Natural killer cell (primary cell): ENCODE data around the gene THSD7B. TPM values are rescaled to one million over a fixed set of nuclear protein-coding genes. Genes with fewer than 3 reads are reported as not detected.
"Not testable (repeated sequence)": the region's sequence is repeated elsewhere in the genome, so short reads cannot be mapped to it uniquely, and the experiment has no call there.

ENCODE experiments used
- ATAC-seq, 3 donors: fragments of 150-1000 bp in 2 of 3; fragments of 200-7000 bp in 1 of 3; cut with Tn5 transposase; 1 replicate in 1 of 3; 2 replicates in 2 of 3; pipeline ENCODE4 v1.10.0; 2021; ENCODE audit warnings: mild to moderate bottlenecking in 2 of 3, moderate library complexity in 2 of 3
- DNase-seq, 2 donors: peaks; one replicate each; pipeline versions ENCODE4 v3.0.0 to v3.0.0-alpha.2; 2013 to 2021; ENCODE audit warnings: mixed read lengths in 1 of 2
- H3K27ac ChIP-seq: one replicate; pipeline ENCODE4 v1.5.1; 2013; ENCODE audit warnings: mild to moderate bottlenecking, low read length
- H3K27me3 ChIP-seq: one replicate; pipeline ENCODE4 v1.6.1; 2013; ENCODE audit warnings: low read length; ENCODE audit not compliant: control insufficient read depth, insufficient read depth
- H3K36me3 ChIP-seq: one replicate; pipeline ENCODE4 v1.6.1; 2013; ENCODE audit warnings: low read length; ENCODE audit not compliant: control insufficient read depth, insufficient read depth
- H3K4me1 ChIP-seq: one replicate; pipeline ENCODE4 v1.6.1; 2013; ENCODE audit warnings: low read length; ENCODE audit not compliant: control insufficient read depth, insufficient read depth
- H3K4me3 ChIP-seq: one replicate; pipeline ENCODE4 v1.5.1; 2013; ENCODE audit warnings: low read length
- H3K9me3 ChIP-seq: one replicate; pipeline ENCODE4 v1.6.1; 2013; ENCODE audit warnings: low read length; ENCODE audit not compliant: control insufficient read depth, insufficient read depth
- H3K27ac Mint-ChIP-seq, 2 donors: one replicate each; pipeline ENCODE4 v1.8.0; 2022; ENCODE audit warnings: mild to moderate bottlenecking in 2 of 2, mixed read lengths in 2 of 2, moderate library complexity in 1 of 2
- H3K27me3 Mint-ChIP-seq, 2 donors: one replicate each; pipeline ENCODE4 v1.8.0; 2022; ENCODE audit warnings: low read depth in 2 of 2, mixed read lengths in 2 of 2
- H3K36me3 Mint-ChIP-seq: one replicate; pipeline ENCODE4 v1.8.0; 2022; ENCODE audit warnings: mixed read lengths
- H3K4me1 Mint-ChIP-seq, 2 donors: one replicate each; pipeline ENCODE4 v1.8.0; 2022; ENCODE audit warnings: mixed read lengths in 2 of 2
- H3K4me3 Mint-ChIP-seq: one replicate; pipeline ENCODE4 v1.8.0; 2022; ENCODE audit warnings: mild to moderate bottlenecking, moderate library complexity, mixed read lengths
- H3K9me3 Mint-ChIP-seq, 2 donors: one replicate each; pipeline ENCODE4 v1.8.0; 2022; ENCODE audit warnings: mixed read lengths in 2 of 2
- WGBS: methylation state at CpG from one replicate; pipeline ENCODE4 v1.1.7; 2013; ENCODE audit warnings: missing lambda C conversion rate; ENCODE audit not compliant: insufficient coverage; 5-methylcytosine and 5-hydroxymethylcytosine counted together
- intact Hi-C: fragments of 100-400 bp; cut with micrococcal nuclease; formaldehyde crosslinking; loops from one replicate; pipeline ENCODE4 v1.14.2; 2022
- total RNA-seq, 4 donors: library from RNA; stranded (reverse); fragments of 120-200 nt in 1 of 4; gene quantifications; one replicate each; pipeline versions ENCODE4 v1.2.3 to v1.2.4, GENCODE V29; 2013 to 2022
- TF ChIP-seq, protein P1 (sequence below): fragments of 200-600 bp; IDR thresholded peaks from one replicate; pipeline ENCODE4 v1.8.0; 2022; ENCODE audit warnings: antibody characterized with exemption

Gene THSD7B
- total RNA-seq, 3 donors from 2014 or later (not counting 1 experiment from before 2014, with no cell fraction given) = not detected

DNA sequence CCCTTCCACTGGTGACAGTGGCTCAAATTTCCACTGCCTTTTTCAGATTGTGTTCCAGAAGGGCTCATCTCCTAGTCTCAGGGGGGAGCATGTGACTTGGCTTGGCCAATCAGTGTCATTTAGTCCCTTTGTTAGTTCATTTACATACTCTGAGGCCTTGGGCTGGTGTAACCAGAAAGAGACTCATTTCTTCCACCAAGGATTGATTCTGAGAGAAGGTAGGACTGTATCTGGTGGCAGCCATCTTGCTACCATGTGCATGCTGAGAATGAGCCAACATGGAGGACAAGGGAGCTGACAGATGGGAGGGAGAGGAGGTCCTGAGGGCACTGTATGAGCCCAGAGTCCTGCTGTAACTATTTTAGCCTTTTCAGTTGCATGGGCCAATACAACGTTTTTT lies 191.7 kb downstream of the THSD7B start:
- TF ChIP-seq, protein P1, sequence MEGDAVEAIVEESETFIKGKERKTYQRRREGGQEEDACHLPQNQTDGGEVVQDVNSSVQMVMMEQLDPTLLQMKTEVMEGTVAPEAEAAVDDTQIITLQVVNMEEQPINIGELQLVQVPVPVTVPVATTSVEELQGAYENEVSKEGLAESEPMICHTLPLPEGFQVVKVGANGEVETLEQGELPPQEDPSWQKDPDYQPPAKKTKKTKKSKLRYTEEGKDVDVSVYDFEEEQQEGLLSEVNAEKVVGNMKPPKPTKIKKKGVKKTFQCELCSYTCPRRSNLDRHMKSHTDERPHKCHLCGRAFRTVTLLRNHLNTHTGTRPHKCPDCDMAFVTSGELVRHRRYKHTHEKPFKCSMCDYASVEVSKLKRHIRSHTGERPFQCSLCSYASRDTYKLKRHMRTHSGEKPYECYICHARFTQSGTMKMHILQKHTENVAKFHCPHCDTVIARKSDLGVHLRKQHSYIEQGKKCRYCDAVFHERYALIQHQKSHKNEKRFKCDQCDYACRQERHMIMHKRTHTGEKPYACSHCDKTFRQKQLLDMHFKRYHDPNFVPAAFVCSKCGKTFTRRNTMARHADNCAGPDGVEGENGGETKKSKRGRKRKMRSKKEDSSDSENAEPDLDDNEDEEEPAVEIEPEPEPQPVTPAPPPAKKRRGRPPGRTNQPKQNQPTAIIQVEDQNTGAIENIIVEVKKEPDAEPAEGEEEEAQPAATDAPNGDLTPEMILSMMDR = no peak
- no peak overlapping the region for H3K4me3 Mint-ChIP-seq
- no peaks in the 10 kb centered on the region for H3K36me3 ChIP-seq
- no peak overlapping the region for H3K4me3 ChIP-seq
- H3K36me3 Mint-ChIP-seq = no peaks in the 10 kb centered on the region
- DNase-seq (no peak), ATAC-seq (no peak)
- H3K27me3 Mint-ChIP-seq = no peaks in the 10 kb centered on the region
- H3K4me1 Mint-ChIP-seq = no peaks in the 10 kb centered on the region
- H3K27me3 ChIP-seq = no peaks in the 10 kb centered on the region
- no peaks in the 10 kb centered on the region for H3K4me1 ChIP-seq
- H3K27ac ChIP-seq = no peak overlapping the region
- intact Hi-C loops = no loop called here
- no CpG with 5 or more reads among the region's 1 CpG for WGBS
- no peaks in the 10 kb centered on the region for H3K9me3 ChIP-seq
- peaks cover 0 to 3% of the 10 kb centered on the region in 2 donors for H3K9me3 Mint-ChIP-seq
- H3K27ac Mint-ChIP-seq = no peak overlapping the region

DNA sequence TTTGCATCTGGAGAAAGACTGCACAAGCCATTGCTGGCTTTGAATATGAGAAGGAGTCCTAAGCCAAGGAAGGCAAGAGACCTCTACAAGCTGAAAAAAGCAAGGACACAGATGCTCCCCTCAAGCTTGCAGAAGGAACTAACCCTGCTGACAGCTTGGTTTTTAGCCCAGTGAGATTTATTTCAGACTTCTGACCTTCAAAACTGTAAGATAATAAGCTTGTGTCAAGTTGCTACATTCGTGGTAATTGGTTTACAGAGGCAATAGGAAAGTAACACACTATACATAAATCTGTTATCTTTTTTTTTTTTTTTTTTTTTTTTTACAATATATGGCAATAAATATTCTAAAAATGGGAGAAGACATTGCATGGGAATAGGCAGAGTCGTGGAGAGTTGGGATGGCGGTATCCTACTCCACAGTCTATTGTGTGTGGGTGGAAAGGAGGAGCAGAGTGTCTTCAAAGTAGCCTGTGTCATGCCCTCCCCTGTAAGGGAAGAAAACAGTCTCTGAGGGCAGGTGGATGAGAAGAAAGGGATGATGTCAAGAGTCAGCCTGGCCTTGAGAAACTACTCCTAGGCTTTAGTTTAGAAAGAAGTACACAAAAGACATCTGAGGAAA lies 196.9 kb downstream of the THSD7B start:
- H3K27ac Mint-ChIP-seq = no peak overlapping the region
- peaks cover 4 to 10% of the 10 kb centered on the region in 2 donors for H3K9me3 Mint-ChIP-seq

DNA sequence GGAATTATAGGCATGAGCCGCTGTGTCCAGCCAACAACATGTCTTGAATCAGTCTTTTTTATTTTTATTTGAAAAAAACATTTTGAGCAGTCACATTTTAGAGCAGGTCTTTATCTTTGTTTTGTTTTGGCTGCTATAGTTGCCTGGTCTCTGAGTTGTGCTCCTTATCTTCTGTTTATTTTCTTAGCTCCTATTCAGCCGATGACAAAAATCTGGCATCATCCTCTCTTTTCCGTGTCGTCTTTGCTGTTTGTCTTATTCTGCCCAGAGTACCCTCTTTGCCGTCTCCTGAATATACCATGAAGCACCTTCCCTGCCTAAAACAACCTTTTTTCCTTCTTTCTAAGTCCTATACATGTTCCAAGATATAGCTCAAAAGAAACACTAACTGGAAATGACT lies 201.1 kb downstream of the THSD7B start:
- no peaks in the 10 kb centered on the region for H3K36me3 Mint-ChIP-seq
- H3K27me3 Mint-ChIP-seq = no peaks in the 10 kb centered on the region
- no peak for ATAC-seq
- peaks cover 4 to 9% of the 10 kb centered on the region in 2 donors for H3K9me3 Mint-ChIP-seq
- Histone ChIP-seq H3K9me3 (no peaks in the 10 kb centered on the region), H3K4me1 (no peaks in the 10 kb centered on the region), H3K36me3 (no peaks in the 10 kb centered on the region), H3K27me3 (no peaks in the 10 kb centered on the region), H3K27ac (no peak overlapping the region), H3K4me3 (no peak overlapping the region)
- DNase-seq = no peak
- H3K4me1 Mint-ChIP-seq = no peaks in the 10 kb centered on the region
- H3K27ac Mint-ChIP-seq = no peak overlapping the region
- TF ChIP-seq, protein P1 = no peak
- WGBS = 88% methylated on average over 5 of the region's 5 CpGs
- intact Hi-C loops = no loop called here
- H3K4me3 Mint-ChIP-seq = no peak overlapping the region

More for the DNA sequence above, 196.9 kb downstream of the THSD7B start:
- no peak overlapping the region for H3K4me3 ChIP-seq
- DNase-seq (no peak), ATAC-seq (no peak)
- H3K4me3 Mint-ChIP-seq = no peak overlapping the region
- TF ChIP-seq, protein P1 = no peak
- no peak overlapping the region for H3K27ac ChIP-seq
- no peaks in the 10 kb centered on the region for H3K4me1 Mint-ChIP-seq
- H3K4me1 ChIP-seq = no peaks in the 10 kb centered on the region
- H3K36me3 Mint-ChIP-seq = no peaks in the 10 kb centered on the region
- no peaks in the 10 kb centered on the region for H3K27me3 Mint-ChIP-seq
- no peaks in the 10 kb centered on the region for H3K27me3 ChIP-seq
- no peaks in the 10 kb centered on the region for H3K9me3 ChIP-seq
- 76% methylated on average over 2 of the region's 3 CpGs for WGBS
- H3K36me3 ChIP-seq = no peaks in the 10 kb centered on the region
- intact Hi-C loops = no loop called here

DNA sequence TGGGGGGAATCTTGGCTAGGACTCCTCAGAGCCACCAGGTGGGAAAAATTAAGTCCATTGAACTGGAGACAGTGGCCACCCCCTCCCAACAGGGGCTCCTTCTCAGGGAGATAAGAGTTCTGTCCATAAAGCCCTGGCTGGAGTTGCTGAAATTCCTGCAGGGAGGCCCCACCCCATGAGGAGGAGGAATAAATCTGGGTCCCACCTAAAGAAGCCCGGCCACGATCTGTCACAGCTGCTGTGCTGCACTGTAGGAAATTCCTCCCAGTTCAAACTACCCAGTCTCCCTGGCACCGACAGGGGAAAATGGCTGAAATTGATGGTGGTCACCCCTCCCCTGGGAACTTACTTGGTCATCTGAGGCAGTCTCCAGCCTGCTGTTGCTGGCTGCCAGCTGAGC lies 215.0 kb downstream of the THSD7B start:
- intact Hi-C loops = no loop called here
- DNase-seq (no peak), ATAC-seq (peak in 1 of 3 donors; percentile 14)
- Histone ChIP-seq H3K9me3 (peaks cover 5% of the 10 kb centered on the region), H3K27ac (no peak overlapping the region), H3K36me3 (no peaks in the 10 kb centered on the region), H3K4me1 (no peaks in the 10 kb centered on the region), H3K4me3 (no peak overlapping the region), H3K27me3 (no peaks in the 10 kb centered on the region)
- no peaks in the 10 kb centered on the region for H3K4me1 Mint-ChIP-seq
- 100% methylated on average over 3 of the region's 3 CpGs for WGBS
- no peak overlapping the region for H3K27ac Mint-ChIP-seq
- H3K4me3 Mint-ChIP-seq = no peak overlapping the region
- peaks cover 10 to 12% of the 10 kb centered on the region in 2 donors for H3K9me3 Mint-ChIP-seq
- H3K27me3 Mint-ChIP-seq = no peaks in the 10 kb centered on the region
- peaks cover 8% of the 10 kb centered on the region for H3K36me3 Mint-ChIP-seq
- TF ChIP-seq, protein P1 = no peak

DNA sequence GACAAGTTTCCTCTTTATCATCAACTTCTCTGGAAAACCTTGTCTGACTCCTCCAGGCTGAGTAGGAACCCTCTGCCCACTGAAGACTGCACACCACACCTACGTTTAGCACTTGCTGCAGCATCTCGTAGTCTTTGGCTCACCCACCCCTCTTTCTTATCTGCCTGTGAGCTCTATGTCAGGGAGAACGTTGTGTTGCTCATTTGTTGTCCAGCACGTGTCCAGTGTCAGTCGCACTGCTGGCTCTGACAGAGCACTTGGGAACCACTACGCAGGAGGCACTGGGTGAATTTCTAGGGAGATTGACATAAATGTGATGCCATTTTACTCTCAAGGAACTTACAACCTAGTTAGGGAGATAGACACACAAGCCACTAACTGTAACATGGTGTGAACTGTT lies 216.3 kb downstream of the THSD7B start:
- H3K9me3 ChIP-seq, intact Hi-C loops, H3K4me3 Mint-ChIP-seq, H3K27me3 ChIP-seq, DNase-seq, H3K4me1 Mint-ChIP-seq, H3K27ac Mint-ChIP-seq, H3K36me3 ChIP-seq, H3K27me3 Mint-ChIP-seq, H3K36me3 Mint-ChIP-seq, H3K4me1 ChIP-seq, H3K4me3 ChIP-seq, H3K27ac ChIP-seq, ATAC-seq: not testable (repeated sequence)
- peaks cover 10 to 12% of the 10 kb centered on the region in 2 donors for H3K9me3 Mint-ChIP-seq
- 80% methylated on average over 6 of the region's 6 CpGs for WGBS
